Fibroblast of skin of left quadriceps (primary cell): ENCODE results near the gene PAX2.

ENCODE experiments used
- DNase-seq, 2 experiments: peaks; one replicate each; pipeline ENCODE4 v3.0.0-alpha.2; 2013; ENCODE audit warnings: low read depth in 2 of 2

Gene PAX2

DNA sequence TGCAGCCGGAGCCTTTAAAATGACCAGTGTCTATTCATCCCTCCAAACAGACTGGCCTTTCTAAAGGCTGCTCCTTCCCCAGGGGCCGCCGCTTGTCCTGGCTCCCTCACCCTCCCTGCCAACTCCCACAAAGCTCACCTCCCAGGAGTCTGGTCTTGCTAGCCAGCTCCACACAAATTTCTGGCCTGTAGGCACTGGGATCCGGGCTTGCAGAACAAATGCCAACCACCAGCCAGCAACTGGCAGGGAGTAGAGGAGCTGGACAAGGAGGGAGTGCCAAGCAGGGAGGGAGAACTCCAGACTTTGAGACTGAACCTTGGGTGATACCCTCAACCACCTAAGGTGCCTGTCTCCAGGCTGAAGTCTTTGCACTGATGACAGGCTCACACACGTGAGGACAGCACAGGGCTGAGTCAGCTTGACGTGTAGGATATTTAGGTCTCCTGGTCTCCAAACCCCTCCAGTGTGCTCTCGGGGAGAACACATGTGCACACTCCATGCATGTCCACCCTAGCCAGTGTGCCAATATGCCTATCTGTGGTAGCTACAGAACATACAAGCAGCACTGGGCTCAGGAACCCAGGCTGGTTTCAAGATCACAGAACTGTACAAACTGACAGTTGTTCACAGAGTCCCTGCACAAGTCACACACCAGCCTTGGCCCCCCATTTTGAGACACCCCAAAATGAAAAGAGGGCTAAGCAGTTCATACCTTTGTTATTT is 6.0 kb downstream of the PAX2 start:
- DNase-seq: no peak

DNA sequence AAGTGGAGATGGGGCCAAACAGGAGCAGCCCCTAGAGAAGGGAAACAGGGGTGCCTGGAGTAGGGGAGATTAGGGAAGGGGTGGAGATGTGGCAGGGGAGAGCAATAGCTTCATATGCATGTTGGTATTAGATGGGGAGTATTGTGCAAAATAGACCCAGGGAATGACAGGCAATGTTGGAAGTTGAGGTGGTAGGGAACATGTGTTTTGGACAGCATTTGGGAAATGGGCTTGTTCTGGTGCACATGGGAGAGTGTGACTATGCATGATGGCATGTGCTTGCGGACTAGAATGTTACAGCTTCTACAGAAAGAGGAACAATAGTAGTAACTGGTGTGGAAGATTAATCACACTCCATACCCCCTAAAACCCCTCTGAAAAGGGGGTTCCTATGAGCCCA is 10.4 kb downstream of the PAX2 start:
- DNase-seq: no peak

DNA sequence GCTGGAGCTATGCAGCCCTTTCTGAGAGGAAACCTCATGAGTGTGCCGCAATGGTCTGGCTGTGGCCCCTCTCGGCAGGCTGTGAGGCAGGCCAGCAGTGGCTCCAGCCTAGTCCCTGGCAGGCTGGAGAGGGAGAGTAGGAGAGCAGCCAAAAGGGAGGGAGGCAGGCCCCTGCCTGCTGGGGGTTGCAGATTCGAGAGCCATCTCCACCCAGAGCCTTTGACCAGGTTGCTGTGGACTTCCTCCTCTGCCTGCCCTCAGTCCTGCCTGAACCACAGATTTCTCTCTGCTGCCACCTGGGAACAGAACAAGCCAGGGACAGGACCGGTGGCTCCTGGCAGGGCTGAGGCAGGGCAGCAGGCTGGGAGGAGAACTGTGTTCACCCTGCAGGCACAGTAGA is 13.9 kb downstream of the PAX2 start:
- DNase-seq: no peak

DNA sequence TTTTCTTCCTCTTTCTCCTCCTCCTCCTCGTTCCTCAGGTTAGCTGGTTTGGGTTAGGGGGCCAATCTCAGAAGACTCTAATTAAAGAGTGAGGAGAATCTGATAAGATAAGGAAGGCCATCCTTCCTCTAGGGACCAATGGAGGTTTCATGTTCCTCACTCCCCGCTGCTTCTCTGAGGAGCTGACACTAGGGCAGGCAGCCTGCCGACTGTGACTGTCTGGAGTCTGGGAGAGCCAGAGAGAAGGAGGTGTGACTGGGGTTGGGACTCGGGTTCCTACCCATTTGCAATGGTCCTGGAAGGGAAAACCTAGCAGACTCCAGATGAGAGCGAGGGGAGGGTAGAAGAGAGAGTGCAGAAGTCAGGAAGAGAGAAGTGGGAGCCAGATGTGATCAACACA is 15.3 kb downstream of the PAX2 start:
- no peak for DNase-seq

DNA sequence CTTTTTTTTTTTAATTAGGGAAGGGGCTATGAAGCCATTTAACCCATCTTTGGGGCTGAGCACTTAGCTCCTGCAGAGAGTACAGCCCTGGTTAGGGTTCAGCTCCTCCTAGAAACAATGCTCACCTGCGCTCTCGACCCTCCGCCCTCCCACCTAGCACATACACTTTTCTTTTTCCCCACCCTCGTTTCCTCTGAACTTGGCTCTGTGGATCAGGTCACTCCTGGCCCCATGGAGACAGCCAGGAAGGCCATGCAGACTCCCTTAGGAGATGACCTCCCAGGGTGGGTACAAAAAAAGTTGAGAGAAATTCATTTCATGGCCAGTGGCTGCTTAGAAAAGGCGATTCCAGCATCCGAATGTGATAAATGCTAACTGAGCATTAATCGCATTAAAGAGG is 15.8 kb downstream of the PAX2 start:
- DNase-seq: no peak

DNA sequence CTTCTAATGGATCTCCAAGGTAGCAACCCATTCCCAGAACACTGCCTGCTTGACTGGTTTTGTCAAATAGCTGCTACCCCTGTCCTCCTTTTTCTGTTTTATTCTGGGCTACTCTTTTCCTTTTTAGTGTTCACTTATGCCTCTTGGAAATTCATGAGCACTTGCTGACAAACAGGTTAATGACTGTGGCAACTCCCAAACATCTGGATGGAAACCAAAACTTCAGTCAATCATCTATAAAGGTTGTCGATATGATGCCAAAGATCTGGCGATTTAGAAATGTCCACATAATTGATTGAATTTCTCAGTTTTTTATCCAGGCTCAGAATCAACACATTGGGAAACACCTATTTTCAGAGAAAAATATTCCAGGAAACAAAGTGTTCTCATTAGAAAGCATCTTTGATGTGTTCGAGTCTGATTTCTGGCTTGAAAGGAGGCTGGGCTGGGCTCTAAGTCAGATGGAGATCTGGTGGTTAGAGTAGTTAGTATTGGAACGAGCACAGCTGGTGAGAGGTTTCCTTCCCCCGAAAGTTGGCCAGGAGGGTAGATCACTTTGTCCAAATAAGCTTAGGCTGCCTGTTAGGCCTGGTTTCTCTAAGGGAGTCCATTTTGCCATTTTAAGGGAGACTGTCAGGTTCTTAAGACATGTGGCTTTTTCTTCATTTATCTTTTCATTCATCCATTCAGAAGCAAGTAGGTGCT is 17.8 kb downstream of the PAX2 start:
- DNase-seq: no peak

DNA sequence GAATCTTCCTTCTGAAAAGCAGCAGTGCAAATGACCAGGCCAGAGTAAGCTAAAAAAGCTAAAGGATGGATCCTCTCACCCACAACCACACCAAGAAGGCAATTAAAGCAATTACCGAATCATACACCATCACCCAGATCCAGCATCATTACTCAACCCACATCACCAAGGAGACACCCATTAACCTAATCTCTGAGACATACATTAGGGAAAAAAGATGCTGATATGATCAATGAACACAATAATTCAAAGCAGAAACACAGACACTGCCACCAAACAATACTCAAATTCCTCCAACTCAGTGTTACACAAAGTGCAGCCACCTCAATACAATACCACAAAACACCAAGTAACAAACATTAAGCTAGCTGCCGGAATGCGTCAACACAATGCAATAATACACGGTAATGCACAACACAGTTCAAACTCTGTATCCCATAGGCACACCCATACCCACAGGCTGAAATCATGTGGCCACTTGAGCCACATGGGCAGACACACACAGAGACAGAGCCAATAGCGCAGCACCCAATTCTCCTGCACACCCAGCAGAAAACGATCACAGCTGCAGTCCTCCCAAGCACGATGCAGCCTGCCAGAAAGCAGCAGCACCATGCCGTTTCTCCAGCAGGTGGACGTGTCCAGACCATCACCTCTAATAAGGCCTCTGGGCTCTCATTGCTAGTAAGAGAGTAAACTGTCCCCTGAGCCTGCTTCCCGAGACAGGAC is 21.5 kb downstream of the PAX2 start:
- no peak for DNase-seq

DNA sequence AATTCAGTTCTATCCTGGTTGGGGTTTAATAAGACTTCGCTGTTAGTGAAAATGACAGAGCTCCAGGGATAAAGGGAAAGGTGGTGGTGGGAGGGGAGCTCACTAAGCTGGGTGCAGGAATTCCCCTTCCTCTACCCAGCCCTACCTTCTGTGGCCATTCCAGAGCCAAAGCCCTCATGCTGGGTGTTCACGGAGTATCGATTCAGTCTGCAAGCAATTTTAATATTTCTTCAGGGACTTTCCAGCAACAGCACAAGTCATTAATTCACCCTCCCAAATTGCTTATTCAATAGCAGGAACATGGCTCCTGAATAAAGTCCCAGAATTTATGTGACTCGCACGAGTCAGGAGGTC is 22.0 kb downstream of the PAX2 start:
- no peak for DNase-seq

DNA sequence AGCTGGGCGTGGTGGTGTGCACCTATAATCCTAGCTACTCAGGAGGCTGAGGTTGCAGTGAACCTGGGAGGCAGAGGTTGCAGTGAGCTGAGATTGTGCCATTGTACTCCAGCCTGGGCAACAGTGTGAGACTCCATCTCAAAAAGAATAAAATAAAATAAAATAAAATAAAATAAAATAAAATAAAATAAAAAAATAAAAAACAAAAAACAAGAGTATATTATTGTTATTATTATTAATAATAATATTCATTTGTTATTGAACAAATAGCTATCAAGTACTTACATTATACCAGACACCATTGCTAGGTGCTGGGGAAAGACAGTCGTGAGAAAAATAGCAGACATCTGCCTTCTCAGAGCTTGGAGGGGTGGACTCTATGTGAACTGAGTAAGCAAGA is 24.1 kb downstream of the PAX2 start:
- DNase-seq: no peak

DNA sequence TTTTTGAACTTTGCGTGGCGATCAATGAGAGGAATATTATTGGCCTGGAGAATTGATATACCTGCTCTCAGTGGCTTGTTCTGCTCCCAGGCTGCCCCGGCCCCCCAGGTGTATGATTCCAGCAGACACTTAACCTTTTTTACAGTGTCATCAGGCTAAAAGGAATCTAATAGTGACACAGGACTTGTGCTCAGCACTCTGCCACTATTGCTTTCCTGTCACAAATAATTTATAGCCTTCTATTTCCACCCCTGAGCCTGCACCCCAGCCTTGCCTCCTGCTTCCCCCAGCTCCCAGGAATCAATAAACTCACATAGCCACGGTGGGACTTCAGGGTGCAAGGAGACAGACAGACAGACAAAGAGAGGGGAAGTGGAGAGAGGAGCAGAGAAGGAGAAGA is 28.3 kb downstream of the PAX2 start:
- no peak for DNase-seq

DNA sequence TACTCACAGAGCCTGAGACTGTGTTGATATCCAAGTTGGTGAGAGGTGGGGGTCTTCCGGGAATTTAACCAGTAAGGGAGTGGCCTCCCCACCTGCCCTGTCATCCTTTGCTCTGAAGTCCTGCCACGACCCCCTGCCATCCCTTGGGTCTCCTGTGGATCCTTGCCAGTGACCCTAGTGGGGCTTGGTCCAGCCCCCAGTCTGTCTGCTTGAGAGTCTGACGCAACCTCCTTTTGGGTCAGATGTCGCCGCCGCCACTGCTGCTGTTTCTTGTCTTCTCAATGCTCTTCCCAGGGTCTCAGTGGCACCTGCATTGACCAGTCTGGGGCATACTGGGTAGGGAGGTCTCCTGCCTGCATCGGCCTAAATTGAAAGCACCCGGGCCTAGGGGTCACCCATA is 28.8 kb downstream of the PAX2 start:
- no peak for DNase-seq

DNA sequence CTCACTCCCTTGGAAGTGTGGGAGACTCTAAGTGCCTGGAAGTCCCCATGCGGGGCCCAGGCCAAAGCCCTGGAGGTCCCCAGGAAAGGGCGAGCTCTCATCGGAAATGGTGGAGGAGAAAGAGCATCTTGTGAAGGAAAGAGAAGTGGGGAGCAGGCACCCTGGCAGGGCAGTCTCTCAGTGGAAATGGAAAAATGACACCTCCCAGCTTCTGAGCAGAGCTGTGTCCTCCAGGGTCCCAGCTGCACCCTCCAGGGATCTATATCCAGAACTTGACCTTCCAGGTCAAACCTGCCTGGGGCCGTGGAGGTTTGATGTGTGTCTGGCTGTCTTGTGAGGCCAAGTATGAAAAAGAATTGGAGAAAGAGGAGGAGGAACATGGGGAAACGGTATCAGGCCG is 29.5 kb downstream of the PAX2 start:
- no peak for DNase-seq

DNA sequence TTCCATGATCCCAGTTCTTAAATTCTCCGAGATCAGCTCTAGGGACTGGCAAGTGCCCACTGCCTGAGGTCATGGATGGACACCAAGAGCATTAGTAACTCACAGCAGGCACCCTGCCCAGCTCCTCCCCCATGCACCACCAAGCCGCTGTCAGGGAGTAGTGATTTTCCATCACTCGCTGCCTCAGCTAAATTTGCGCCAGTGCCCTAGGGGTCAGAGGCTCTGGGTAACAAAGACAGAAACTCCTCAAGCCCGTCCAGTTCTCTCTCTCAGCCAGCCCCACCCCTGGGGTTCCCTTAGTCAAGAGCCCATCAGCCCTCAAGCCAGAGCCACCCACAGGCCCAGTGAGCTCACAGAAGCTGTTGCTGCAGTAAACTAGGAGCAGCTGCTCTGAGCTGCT is 30.0 kb downstream of the PAX2 start:
- no peak for DNase-seq

DNA sequence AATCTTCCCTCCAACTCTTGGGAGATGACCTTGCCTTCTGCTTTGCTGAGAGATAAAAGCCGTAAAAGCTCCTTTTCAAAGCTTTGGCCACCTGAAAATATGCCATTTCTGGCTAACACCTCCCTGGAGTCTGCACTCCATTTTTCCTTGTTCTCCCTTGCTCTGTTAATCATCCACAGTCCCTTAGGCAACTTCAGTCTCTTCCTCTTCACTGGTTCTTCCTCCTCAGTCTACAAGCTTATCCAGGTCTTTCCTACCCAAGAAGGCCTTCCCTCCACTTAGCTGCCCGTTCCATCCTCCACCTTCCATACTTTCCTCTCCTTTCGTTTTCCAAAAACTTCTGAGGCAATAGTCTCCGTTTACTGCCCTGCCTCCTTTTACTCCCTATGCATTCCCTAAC is 30.5 kb downstream of the PAX2 start:
- no peak for DNase-seq

DNA sequence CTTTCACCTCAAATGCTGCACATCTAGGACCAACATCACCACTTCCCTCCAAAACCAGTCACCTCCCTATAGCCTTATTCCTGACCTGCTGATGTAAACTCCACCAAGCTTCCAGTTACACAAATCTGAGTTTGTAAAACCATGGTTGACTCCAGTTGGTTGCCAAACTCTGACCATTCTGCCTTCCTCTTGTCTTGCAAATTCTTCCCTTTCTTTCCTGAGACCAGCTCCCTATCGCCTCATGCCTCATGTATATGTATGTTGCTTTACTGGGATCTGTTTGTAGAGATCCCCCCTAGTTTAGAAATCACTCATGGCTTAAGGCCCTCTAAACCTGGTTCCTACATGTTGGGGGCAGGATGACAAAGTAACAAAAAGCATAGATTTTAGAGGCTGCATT is 31.3 kb downstream of the PAX2 start:
- no peak for DNase-seq

DNA sequence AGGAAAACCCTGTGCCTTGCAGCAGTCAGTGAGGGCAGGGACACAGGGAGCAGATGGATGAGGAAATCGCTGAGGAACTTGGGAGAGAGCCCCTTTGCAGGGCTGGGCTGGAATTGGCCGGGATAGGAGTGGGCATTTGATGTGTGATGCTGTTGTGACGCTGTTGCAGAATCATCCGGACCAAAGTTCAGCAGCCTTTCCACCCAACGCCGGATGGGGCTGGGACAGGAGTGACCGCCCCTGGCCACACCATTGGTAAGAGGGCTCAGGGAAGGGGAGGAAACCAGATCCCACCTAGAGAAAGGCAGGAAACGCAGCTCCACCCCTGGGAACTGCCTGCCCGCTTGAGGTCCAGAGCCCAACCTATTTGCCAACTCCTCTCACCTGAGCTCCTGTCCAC is 33.9 kb downstream of the PAX2 start:
- DNase-seq: no peak

DNA sequence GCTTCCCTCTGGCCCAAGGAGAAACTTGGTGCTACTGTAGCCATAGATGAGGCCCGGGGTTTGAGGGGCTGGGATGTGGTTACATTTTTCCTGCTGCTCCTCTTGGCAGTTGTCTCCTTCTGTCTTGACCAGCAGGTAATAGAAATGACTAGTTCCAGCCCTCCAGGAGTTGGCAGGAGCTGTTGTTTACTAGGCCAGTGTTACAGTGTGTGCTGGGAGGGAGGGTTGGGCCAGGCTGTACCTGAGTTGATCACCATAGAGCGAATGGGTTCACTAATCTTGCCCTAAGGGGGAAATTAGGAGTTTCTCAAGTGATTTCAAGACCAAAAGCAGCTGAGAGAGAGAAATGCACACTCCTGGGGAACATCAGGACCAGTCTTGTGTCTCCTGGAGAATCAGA is 34.9 kb downstream of the PAX2 start:
- DNase-seq: no peak

DNA sequence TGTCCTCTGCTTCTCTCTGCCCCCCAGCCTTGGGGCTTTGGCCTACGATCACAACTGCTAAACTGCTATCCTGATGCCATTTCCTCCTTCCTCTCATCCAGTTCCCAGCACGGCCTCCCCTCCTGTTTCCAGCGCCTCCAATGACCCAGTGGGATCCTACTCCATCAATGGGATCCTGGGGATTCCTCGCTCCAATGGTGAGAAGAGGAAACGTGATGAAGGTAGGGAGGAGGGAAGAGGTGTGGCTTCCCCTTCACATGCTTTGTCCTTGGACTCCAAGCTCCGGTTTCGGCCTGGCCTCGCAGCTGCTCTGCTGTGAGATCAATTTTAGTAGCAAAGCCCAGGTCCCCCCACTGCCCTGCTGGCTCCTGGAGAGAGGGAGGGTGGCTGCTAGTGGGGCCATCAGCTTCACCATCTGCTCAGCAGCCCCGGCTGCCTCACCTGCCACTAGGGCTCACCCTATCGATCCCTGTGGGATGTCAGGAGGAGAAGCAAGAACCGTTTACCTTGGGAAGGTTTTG is 35.8 kb downstream of the PAX2 start:
- DNase-seq: no peak

DNA sequence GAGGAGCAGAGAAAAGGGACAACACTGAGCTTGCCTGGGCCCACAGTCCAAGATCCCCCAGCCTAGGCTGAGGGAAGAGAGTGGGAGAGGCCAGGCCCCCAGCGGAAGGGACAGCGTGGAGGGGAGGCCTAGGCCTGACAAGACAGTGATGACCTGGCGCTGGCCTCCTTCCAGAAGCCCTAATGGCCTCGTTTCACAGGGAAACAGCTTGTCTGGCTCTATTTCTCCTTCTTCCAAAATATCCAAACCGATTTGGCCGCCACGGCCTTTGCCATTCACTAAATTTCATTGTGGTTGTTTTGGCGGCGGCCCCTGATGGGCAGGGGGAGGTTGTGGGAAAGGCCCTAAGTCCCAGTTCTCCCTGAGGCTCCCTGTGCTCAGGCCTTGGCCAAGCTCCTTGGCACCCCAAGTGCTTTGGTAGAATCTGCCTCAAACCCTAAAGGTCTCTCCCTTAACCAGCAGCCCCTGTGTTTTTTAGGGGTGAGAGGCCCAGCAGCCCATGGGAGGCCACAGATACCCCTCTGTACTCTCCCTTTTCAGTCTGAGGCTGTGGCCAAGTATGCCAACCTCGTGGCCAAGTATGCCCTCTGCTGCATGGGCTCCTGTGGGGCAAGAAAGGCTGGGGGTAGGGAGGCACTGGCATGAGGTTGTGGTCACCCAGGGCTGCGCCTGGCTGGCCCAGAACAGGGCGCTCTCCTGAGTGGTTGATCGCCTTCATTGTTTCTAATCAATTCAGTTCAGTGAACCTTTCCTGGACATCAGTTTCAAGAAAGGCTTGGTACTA is 37.3 kb downstream of the PAX2 start:
- DNase-seq: no peak

DNA sequence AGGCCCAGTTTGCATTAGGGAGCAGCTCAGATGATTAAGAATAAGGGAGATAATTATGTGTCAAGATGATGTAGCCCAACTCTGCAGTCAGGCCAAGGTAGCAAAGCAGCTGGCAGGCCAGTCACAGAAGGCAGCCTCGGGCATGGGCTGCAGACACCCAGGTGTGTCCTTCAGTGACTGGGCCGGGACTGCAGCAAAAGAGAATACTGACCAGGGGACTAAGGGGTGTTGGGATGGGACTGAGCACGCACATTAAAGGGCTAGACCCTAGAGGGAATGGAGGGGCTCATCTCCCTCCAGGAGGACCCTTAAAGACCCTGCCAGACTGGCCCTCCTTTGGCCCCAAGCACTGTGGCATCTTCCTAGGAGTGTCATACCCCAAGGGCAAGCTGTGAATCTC is 38.7 kb downstream of the PAX2 start:
- DNase-seq: no peak

DNA sequence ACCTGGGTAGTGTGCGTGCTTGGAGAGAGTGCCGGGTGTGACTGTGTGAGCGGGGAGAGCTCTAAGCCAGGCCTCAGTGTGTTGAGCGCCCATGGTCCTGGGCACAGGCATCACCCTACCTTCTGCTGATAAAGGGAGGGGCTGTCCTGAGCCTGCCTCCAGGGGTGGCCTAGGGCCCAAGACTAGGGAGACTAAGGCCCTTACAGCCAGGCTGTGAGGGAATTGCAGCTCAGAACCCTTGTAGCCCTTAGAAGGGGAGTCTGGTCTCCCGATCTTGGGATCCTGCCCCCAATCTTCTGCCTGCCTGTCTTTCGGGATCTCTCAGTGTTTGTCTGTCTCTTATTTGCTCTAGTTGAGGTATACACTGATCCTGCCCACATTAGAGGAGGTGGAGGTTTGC is 41.2 kb downstream of the PAX2 start:
- no peak for DNase-seq
